ENCODE data around the gene SNAI3. TPM values are rescaled to one million over a fixed set of nuclear protein-coding genes. Genes with fewer than 3 reads are reported as not detected.
A peak's percentile ranks its signal among the peaks of the same experiment; 100 is the strongest.

The SNAI3 gene
- total and polyA plus RNA-seq, 9 of the 15 experiments (the other 6 are each of a cell fraction or from before 2014, with no cell fraction given): 0.04 to 4.1 (median 0.80) TPM; not detected in 1

- WGBS (ENCODE audit: insufficient coverage, low coverage, missing lambda C conversion rate): 29% methylated on average over 23 of the region's 28 CpGs
- no peak overlapping the region for H3K27ac ChIP-seq (ENCODE audit: extremely low read depth, low read depth, low read length)
- H3K36me3 ChIP-seq (ENCODE audit: control insufficient read depth, insufficient read depth, low read length): peaks cover 31% of the 10 kb centered on the region; the same call in 1 of the 3 replicates
- H3K4me1 ChIP-seq (replicated peaks in 1 of 2; ENCODE audit: control insufficient read depth in 2 of 2, insufficient read depth in 2 of 2, low read length in 2 of 2): peaks cover 18 to 79% of the 10 kb centered on the region in 2 experiments
- in situ Hi-C loops (cut with MboI): no loop called here
- peak overlapping the region; percentile 86 for H2AFZ ChIP-seq (ENCODE audit: low read depth, low read length)
- ATAC-seq (peak; percentile 22), DNase-seq (ENCODE audit: extremely low read depth in 1 of 4, low spot score in 3 of 4) (peak in 1 of 4 experiments; percentile 52), FAIRE-seq (peak; percentile 72)
- intact Hi-C loops (cut with micrococcal nuclease): no loop called here
- no TSS peak for BruUV-seq (replicated peaks)
- peaks cover 9 to 18% of the 10 kb centered on the region in 2 experiments; a peak in 3 of 5 replicates for H3K27me3 ChIP-seq (ENCODE audit: control insufficient read depth in 2 of 2, insufficient read depth in 2 of 2, low read length in 2 of 2)
- no peaks in the 10 kb centered on the region for H3K9me3 ChIP-seq (replicated peaks; ENCODE audit: control insufficient read depth, insufficient read depth, low read depth, low read length)
- peaks cover 10% of the 10 kb centered on the region; the same call in 1 of the 2 replicates for H4K20me1 ChIP-seq (replicated peaks; ENCODE audit: control insufficient read depth, insufficient read depth, low read length)
- peak overlapping the region; percentile 55 to 86; a peak in 3 of 4 replicates for H3K9ac ChIP-seq (ENCODE audit: insufficient read depth in 1 of 2, low read depth in 2 of 2, low read length in 2 of 2)
- H3K9me1 ChIP-seq (ENCODE audit: control insufficient read depth, insufficient read depth, low read length): no peaks in the 10 kb centered on the region
- H3K4me3 ChIP-seq: peak overlapping the region; percentile 44
- no peaks in the 10 kb centered on the region for H3K79me2 ChIP-seq (ENCODE audit: control insufficient read depth, insufficient read depth, low read length)
- peak overlapping the region; percentile 77 for H3K4me2 ChIP-seq (ENCODE audit: insufficient read depth, low read length)
- ChIA-PET CTCF (ENCODE audit: low intra/inter-chr PET ratio) (no interaction called here), POLR2A (no interaction called here)
- TF ChIP-seq CSDE1 (IDR thresholded peaks at IDR 0.05) (no peak), CREM (IDR thresholded peaks at IDR 0.05; ENCODE audit: low read depth) (0 out of 2 replicates have a peak, but pooled peaks have one; percentile 7), MAX (CRISPR knock-in tag; IDR thresholded peaks at IDR 0.05) (peak; percentile 60; the same call in 1 of the 2 replicates), NFIX (CRISPR knock-in tag; IDR thresholded peaks at IDR 0.05; ENCODE audit: low read depth) (no peak), SRF (CRISPR knock-in tag; IDR thresholded peaks at IDR 0.05) (no peak), PHF8 (IDR thresholded peaks at IDR 0.05; ENCODE audit: borderline replicate concordance, low read length) (peak; percentile 2; the same call in 1 of the 2 replicates), FOXM1 (IDR thresholded peaks at IDR 0.05; ENCODE audit: low read depth) (no peak), FOXM1 (CRISPR knock-in tag; IDR thresholded peaks at IDR 0.05; ENCODE audit: low read depth) (0 out of 2 replicates have a peak, but pooled peaks have one; percentile 80), RAD21 (CRISPR knock-in tag; conservative IDR thresholded peaks at IDR 0.05 in 1 of 2, IDR thresholded peaks at IDR 0.05 in 1 of 2) (0 out of 4 replicates have a peak, but pooled peaks of 1 of the 2 experiments have one; percentile 1), ZNF197 (CRISPR knock-in tag; IDR thresholded peaks at IDR 0.05; ENCODE audit: low read depth) (no peak), RBM25 (IDR thresholded peaks at IDR 0.05; ENCODE audit: low read depth, low read length, severe bottlenecking) (peak; percentile 38), ZFPM2 (CRISPR knock-in tag; IDR thresholded peaks at IDR 0.05) (no peak), REST (IDR thresholded peaks at IDR 0.05; ENCODE audit: borderline replicate concordance) (0 out of 2 replicates have a peak, but pooled peaks have one; percentile 2), REST (CRISPR knock-in tag; IDR thresholded peaks at IDR 0.05; ENCODE audit: low read depth) (no peak)
Observed at GRCh38 chr16:88634994-88635670, 51.2 kb downstream of the SNAI3 start.

Measured in K562 (cell line).